Fibroblast of the aortic adventitia (primary cell): ENCODE results near the gene HIGD1B. TPM values are rescaled to one million over a fixed set of nuclear protein-coding genes. Genes with fewer than 3 reads are reported as not detected.

Source experiments
- DNase-seq: peaks from one replicate; pipeline ENCODE4 v3.0.0-alpha.2; 2010; ENCODE audit warnings: low read depth
- H3K4me3 ChIP-seq: 2 replicates; pipeline ENCODE4 v1.5.1; 2011; ENCODE audit warnings: low read depth, mild to moderate bottlenecking, control low read depth, low read length, moderate library complexity
- CTCF ChIP-seq: IDR thresholded peaks from 2 replicates; pipeline ENCODE4 v1.5.1; 2011; ENCODE audit warnings: mild to moderate bottlenecking, low read length, control low read depth, inconsistent platforms; ENCODE audit not compliant: insufficient read depth
- total RNA-seq: library from RNA; depleted of rRNA; stranded (reverse); fragments of >200 nt; gene quantifications from 2 replicates; pipeline ENCODE4 v1.2.3, GENCODE V29; 2012; ENCODE audit warnings: low replicate concordance

Gene HIGD1B
- total RNA-seq, 1 donor: not detected

GRCh38 chr17:44864831-44865230 is 17.1 kb downstream of the HIGD1B start:
- no peak for DNase-seq
- TF ChIP-seq CTCF: no peak
- H3K4me3 ChIP-seq: no peak overlapping the region

- DNase-seq: peak; percentile 84
- TF ChIP-seq CTCF: peak; percentile 84
- no peak overlapping the region for H3K4me3 ChIP-seq
Measured at GRCh38 chr17:44865231-44865660, 17.6 kb downstream of the HIGD1B start.

- no peak overlapping the region for H3K4me3 ChIP-seq
- no peak for TF ChIP-seq CTCF
- DNase-seq: no peak
Measured at GRCh38 chr17:44865931-44866330, 18.2 kb downstream of the HIGD1B start.

- TF ChIP-seq CTCF: no peak
- H3K4me3 ChIP-seq: no peak overlapping the region
- DNase-seq: no peak
Measured at GRCh38 chr17:44867841-44868240, 20.2 kb downstream of the HIGD1B start.

- no peak overlapping the region for H3K4me3 ChIP-seq
- TF ChIP-seq CTCF: no peak
- no peak for DNase-seq
Measured at GRCh38 chr17:44871556-44871955, 23.9 kb downstream of the HIGD1B start.

GRCh38 chr17:44872131-44872768 is 24.6 kb downstream of the HIGD1B start:
- no peak overlapping the region for H3K4me3 ChIP-seq
- DNase-seq: peak; percentile 10
- TF ChIP-seq CTCF: no peak

- H3K4me3 ChIP-seq: no peak overlapping the region
- no peak for TF ChIP-seq CTCF
- no peak for DNase-seq
Measured at GRCh38 chr17:44875761-44876160, 28.1 kb downstream of the HIGD1B start.
